Measurements from ENCODE around the gene MBTPS1. TPM values are rescaled to one million over a fixed set of nuclear protein-coding genes. Genes with fewer than 3 reads are reported as not detected.
"Not testable (repeated sequence)": the region's sequence is repeated elsewhere in the genome, so short reads cannot be mapped to it uniquely, and the experiment has no call there.

The MBTPS1 gene
- total and polyA plus RNA-seq, 4 donors = 21.1 to 65.0 (median 30.8) TPM

DNA sequence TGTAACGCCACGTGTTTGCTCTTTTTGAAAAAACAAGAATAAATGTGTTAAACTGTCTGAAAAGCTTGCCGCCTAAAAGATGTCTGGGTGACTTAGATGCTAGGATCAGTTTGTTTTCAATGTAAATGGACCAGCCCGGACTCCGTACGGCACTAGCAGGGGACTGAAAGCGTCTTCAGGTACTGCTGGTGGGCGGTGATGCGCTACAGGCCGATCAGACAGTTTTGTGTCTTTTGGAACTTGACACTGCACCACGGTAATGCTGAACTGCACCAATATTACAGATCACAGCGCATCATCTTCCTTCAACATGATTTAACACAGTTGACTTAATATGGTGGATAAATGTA lies 727 bp upstream of the MBTPS1 start:
- Histone ChIP-seq H3K9me3 (ENCODE audit: control insufficient read depth in 4 of 4, low read length in 3 of 4) (no peaks in the 10 kb centered on the region), H3K4me3 (ENCODE audit: low read depth in 1 of 3, low read length in 3 of 3) (peak overlapping the region; percentile 94 to 100 (median 94)), H3K9ac (ENCODE audit: low read depth in 1 of 2, low read length in 2 of 2) (peak overlapping the region; percentile 41 to 67), H3K27ac (ENCODE audit: low read depth in 1 of 2, low read length in 2 of 2) (peak overlapping the region in 1 of 2 donors; percentile 81), H3K36me3 (ENCODE audit: control insufficient read depth in 4 of 4, insufficient read depth in 3 of 4, low read depth in 1 of 4, low read length in 3 of 4) (peaks cover 0 to 1% (median 0%) of the 10 kb centered on the region in 4 donors), H3K4me1 (ENCODE audit: control insufficient read depth in 4 of 4, insufficient read depth in 4 of 4, low read length in 3 of 4) (peaks cover 8 to 18% (median 13%) of the 10 kb centered on the region in 4 donors), H3K27me3 (ENCODE audit: control insufficient read depth in 4 of 4, insufficient read depth in 4 of 4, low read length in 3 of 4) (no peaks in the 10 kb centered on the region)
- TF ChIP-seq RAD21 (IDR thresholded peaks at IDR 0.05) = no peak
- TF ChIP-seq HNF4G (IDR thresholded peaks at IDR 0.05) = no peak
- TF ChIP-seq YY1 (IDR thresholded peaks at IDR 0.05) = peak; percentile 19
- no peak for TF ChIP-seq NR2F2 (IDR thresholded peaks at IDR 0.05)
- TF ChIP-seq RXRA (IDR thresholded peaks at IDR 0.05) = no peak
- peak in 1 of 2 donors; percentile 30 for TF ChIP-seq HNF4A (conservative IDR thresholded peaks at IDR 0.05)
- TF ChIP-seq, protein P1, sequence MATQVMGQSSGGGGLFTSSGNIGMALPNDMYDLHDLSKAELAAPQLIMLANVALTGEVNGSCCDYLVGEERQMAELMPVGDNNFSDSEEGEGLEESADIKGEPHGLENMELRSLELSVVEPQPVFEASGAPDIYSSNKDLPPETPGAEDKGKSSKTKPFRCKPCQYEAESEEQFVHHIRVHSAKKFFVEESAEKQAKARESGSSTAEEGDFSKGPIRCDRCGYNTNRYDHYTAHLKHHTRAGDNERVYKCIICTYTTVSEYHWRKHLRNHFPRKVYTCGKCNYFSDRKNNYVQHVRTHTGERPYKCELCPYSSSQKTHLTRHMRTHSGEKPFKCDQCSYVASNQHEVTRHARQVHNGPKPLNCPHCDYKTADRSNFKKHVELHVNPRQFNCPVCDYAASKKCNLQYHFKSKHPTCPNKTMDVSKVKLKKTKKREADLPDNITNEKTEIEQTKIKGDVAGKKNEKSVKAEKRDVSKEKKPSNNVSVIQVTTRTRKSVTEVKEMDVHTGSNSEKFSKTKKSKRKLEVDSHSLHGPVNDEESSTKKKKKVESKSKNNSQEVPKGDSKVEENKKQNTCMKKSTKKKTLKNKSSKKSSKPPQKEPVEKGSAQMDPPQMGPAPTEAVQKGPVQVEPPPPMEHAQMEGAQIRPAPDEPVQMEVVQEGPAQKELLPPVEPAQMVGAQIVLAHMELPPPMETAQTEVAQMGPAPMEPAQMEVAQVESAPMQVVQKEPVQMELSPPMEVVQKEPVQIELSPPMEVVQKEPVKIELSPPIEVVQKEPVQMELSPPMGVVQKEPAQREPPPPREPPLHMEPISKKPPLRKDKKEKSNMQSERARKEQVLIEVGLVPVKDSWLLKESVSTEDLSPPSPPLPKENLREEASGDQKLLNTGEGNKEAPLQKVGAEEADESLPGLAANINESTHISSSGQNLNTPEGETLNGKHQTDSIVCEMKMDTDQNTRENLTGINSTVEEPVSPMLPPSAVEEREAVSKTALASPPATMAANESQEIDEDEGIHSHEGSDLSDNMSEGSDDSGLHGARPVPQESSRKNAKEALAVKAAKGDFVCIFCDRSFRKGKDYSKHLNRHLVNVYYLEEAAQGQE (IDR thresholded peaks at IDR 0.05) = no peak
- TF ChIP-seq, protein P2, sequence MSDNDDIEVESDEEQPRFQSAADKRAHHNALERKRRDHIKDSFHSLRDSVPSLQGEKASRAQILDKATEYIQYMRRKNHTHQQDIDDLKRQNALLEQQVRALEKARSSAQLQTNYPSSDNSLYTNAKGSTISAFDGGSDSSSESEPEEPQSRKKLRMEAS (IDR thresholded peaks at IDR 0.05) = no peak
- TF ChIP-seq EGR1 (IDR thresholded peaks at IDR 0.05; ENCODE audit: low read depth in 2 of 2) = no peak
- DNase-seq (ENCODE audit: low spot score) = no peak
- WGBS = 9% methylated on average over 12 of the region's 12 CpGs

DNA sequence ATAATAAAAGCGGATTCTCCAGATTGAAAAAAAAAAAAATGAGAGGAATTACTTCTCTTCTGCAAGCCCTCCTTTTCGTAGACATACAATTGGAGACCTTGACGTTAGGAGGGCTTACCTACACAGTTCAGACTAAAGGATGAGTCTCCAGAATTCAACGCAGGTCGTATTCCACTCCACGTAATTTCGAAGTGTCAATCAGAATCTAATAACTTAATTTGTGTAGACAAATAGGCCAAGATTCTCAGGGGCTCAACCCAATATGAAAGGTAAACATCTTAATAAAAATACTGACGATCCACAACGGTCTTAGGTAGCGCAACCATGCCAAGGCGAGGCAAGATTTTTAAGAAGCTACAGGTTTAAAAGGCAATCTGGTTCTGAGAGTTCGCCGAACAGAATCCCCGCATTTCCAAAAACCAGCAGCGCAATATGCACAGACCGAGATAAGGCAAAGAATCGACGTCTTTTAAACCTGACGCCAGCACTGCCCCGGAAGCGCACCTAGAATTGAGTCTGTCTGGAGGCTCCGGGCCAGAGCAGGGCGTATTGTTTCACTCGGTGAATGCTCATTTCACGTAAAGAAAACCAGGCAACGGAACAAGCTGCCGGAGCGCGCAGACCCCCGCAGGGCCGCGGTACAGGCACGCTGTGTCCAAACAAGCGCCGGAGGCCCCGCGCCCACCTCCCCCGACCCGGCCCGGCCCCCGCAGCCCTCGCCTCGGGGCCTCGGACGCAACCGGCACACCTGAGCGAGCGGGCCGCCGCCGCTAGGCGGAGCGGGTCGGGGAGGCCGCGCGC lies 623 bp downstream of the MBTPS1 start:
- 2% methylated on average over 57 of the region's 57 CpGs for WGBS
- Histone ChIP-seq H3K4me3 (ENCODE audit: low read depth in 1 of 3, low read length in 3 of 3) (peak overlapping the region; percentile 74 to 100 (median 94)), H3K9me3 (ENCODE audit: control insufficient read depth in 4 of 4, low read length in 3 of 4) (no peaks in the 10 kb centered on the region), H3K4me1 (ENCODE audit: control insufficient read depth in 4 of 4, insufficient read depth in 4 of 4, low read length in 3 of 4) (peaks cover 8 to 18% (median 13%) of the 10 kb centered on the region in 4 donors), H3K27me3 (ENCODE audit: control insufficient read depth in 4 of 4, insufficient read depth in 4 of 4, low read length in 3 of 4) (no peaks in the 10 kb centered on the region), H3K36me3 (ENCODE audit: control insufficient read depth in 4 of 4, insufficient read depth in 3 of 4, low read depth in 1 of 4, low read length in 3 of 4) (no peaks in the 10 kb centered on the region), H3K9ac (ENCODE audit: low read depth in 1 of 2, low read length in 2 of 2) (peak overlapping the region; percentile 68 to 85), H3K27ac (ENCODE audit: low read depth in 1 of 2, low read length in 2 of 2) (peak overlapping the region; percentile 81 to 82)
- no peak for DNase-seq (ENCODE audit: low spot score)
- TF ChIP-seq JUND (IDR thresholded peaks at IDR 0.05) = no peak
- TF ChIP-seq, protein P3, sequence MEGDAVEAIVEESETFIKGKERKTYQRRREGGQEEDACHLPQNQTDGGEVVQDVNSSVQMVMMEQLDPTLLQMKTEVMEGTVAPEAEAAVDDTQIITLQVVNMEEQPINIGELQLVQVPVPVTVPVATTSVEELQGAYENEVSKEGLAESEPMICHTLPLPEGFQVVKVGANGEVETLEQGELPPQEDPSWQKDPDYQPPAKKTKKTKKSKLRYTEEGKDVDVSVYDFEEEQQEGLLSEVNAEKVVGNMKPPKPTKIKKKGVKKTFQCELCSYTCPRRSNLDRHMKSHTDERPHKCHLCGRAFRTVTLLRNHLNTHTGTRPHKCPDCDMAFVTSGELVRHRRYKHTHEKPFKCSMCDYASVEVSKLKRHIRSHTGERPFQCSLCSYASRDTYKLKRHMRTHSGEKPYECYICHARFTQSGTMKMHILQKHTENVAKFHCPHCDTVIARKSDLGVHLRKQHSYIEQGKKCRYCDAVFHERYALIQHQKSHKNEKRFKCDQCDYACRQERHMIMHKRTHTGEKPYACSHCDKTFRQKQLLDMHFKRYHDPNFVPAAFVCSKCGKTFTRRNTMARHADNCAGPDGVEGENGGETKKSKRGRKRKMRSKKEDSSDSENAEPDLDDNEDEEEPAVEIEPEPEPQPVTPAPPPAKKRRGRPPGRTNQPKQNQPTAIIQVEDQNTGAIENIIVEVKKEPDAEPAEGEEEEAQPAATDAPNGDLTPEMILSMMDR (IDR thresholded peaks at IDR 0.05; ENCODE audit: low read depth, low read length, missing input control) = no peak
- TF ChIP-seq, protein P2 (IDR thresholded peaks at IDR 0.05) = peak; percentile 4

DNA sequence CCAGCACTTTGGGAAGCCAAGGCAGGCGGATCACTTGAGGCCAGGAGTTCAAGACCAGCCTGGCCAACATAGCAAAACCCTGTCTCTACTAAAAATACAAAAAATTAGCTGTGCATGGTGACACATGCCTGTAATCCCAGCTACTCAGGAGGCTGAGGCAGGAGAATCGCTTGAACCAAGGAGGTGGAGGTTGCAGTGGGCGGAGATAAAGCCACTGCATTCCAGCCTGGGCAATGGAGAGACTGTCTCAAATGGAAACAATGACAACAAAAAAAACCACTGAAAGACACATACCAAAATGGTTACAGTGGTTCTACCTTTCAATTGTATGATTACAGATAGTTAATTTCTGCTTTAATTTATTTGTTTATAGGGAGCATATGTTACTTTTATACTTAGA lies 4.8 kb downstream of the MBTPS1 start:
- H3K27ac ChIP-seq (ENCODE audit: low read depth in 1 of 2, low read length in 2 of 2); H3K27me3 ChIP-seq (ENCODE audit: control insufficient read depth in 4 of 4, insufficient read depth in 4 of 4, low read length in 3 of 4); H3K4me3 ChIP-seq (ENCODE audit: low read depth in 1 of 3, low read length in 3 of 3); DNase-seq (ENCODE audit: low spot score); H3K36me3 ChIP-seq (ENCODE audit: control insufficient read depth in 4 of 4, insufficient read depth in 3 of 4, low read depth in 1 of 4, low read length in 3 of 4); H3K9me3 ChIP-seq (ENCODE audit: control insufficient read depth in 4 of 4, low read length in 3 of 4); H3K9ac ChIP-seq (ENCODE audit: low read depth in 1 of 2, low read length in 2 of 2): not testable (repeated sequence)
- peaks cover 5 to 12% (median 7%) of the 10 kb centered on the region in 4 donors for H3K4me1 ChIP-seq (ENCODE audit: control insufficient read depth in 4 of 4, insufficient read depth in 4 of 4, low read length in 3 of 4)
- 95% methylated on average over 3 of the region's 3 CpGs for WGBS

All from liver (tissue), 9 donors.